ENCODE data around the gene RAMAC.
"Not testable (repeated sequence)": the region's sequence is repeated elsewhere in the genome, so short reads cannot be mapped to it uniquely, and the experiment has no call there.

The RAMAC gene

DNA sequence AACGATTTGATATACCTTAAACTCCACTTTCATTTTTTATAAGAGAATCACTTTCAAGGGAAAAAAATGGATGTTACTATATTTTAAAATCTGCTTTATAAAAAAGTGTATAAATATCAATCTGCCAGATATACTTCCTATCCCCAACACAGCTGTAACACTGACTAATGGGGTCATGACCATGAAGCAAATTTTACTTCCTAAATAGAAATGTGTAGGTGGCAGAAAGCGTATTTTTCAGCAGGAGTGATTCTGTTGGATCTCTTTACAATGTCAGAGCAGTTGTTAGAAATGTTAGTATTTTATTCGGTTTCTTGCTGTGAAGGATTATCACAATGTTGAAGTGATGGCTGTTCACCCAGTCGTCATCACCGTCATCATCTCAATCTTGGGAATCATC is 30.9 kb downstream of the RAMAC start:
- no peak for DNase-seq

DNA sequence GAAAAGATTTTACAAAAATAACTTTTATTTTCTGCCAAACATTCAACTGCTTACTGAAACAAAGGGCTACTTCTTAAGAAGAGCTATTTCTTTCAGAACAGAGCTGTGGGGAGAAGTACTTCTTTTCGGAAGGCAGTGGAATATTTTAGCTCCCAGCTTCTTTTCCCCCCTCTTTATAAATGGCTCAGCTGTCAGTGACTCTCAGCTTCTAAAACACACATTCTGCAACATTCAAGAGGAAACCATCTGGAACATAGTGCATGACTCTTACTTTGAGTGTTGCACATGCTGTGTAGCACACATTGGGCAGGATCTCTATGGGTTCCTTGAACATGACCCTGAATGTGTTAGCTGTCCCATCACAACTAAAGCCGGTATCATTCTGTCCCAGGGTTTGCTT is 32.4 kb downstream of the RAMAC start:
- DNase-seq, result no peak

GRCh38 chr15:83030021-83030420 is 44.0 kb downstream of the RAMAC start:
- no peak for DNase-seq

GRCh38 chr15:83031234-83031633 is 45.2 kb downstream of the RAMAC start:
- not testable (repeated sequence) for DNase-seq

GRCh38 chr15:83036253-83036652 is 50.2 kb downstream of the RAMAC start:
- DNase-seq, result no peak

- no peak for DNase-seq
Observed at GRCh38 chr15:83039206-83039605, 53.2 kb downstream of the RAMAC start.
